ENCODE data around the gene COX14.

Gene COX14

GRCh38 chr12:50111693-50112455, at the start of gene COX14:
TSS of gene COX14 (plus strand) at chr12:50112236. CDS start at chr12:50120044, 7,808 bp downstream.
- peak; percentile 97 for DNase-seq (ENCODE audit: low spot score)

GRCh38 chr12:50062728-50063460, 49.1 kb upstream of the COX14 start:
- DNase-seq (ENCODE audit: low spot score), result no peak

DNA sequence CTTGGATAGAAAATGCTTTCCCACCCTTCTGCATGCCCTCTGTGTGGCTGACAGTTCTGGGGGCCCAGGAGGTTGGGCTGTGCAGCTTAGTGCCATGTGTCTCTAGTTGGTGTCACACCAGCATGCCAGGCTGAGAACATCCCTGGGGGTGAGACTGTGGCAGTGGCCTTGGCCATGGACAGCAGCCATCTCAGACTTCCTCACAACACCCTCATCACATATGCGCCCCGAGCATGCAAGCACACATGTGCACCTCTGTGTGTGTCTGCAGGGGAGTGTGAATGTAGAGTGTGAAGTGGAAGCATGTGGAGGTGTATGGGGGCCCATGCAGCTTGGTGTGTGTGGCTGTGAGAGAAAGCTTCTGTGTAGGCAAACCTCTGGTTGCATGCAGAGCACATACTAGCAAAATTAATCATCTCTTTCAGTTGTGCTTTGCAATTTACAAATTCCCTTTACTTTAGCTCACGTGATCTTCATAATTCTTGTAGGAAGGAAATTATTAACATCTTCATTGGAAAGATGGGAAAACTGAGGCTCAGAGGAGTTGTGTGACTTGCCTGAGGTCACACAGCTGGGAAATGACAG, 46.2 kb upstream of the COX14 start:
- DNase-seq (ENCODE audit: low spot score), result no peak

GRCh38 chr12:50066402-50066801, 45.6 kb upstream of the COX14 start:
- DNase-seq (ENCODE audit: low spot score), result peak; percentile 63

DNA sequence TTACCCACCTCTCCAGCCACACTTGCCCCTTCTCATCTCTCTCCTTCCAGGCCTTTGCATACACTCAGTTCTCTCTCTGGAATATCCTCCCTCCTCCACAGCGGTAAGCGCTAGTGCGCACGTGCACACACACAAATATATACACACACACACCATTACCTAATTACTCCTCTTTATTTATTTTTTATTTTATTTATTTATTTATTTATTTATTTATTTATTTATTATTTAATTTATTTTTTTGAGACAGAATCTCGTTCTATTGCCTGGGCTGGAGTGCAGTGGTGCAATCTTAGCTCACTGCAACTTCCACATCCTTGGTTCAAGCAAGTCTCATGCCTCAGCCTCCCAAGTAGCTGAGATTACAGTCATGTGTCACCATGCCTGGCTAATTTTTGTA, 43.0 kb upstream of the COX14 start:
- DNase-seq (ENCODE audit: low spot score), result no peak

- DNase-seq (ENCODE audit: low spot score), result no peak
Measured at GRCh38 chr12:50069539-50069938, 42.5 kb upstream of the COX14 start.

DNA sequence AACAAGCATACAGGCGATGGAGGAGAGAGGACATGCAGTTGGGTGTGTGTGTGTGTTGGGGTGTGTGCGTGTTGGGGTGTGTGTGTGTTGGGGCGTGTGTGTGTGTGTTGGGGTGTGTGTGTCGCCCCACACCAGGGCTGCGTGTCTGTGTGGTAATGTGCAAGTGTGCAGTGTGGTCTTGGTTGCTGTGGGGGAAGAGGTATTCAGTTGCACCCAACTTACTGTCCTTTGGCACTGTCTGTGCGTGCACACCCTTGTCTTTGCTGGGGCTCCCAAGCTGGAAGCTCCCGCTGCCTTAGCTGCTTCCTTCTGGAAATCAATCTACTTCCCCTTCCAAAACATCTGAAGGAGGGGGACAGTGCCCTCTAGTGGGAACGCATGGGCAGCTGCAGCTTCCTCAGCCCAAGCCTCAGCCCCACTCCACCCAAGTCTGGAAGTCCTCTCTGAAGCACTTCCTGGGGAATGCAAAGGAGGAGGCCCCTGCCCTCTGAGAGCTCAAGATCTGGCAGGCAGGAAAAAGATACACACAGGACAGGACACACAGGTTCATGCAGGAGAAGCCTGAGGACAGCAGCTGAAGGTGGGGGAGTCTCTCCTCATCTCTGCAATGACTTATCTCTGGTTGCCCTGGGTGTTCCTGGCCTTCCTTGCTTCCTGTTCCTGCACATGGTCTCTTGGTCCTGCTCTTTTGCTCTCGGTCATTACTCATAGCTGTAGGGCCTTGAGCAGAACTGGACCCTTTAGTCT, 41.5 kb upstream of the COX14 start:
- DNase-seq (ENCODE audit: low spot score), result peak; percentile 89

GRCh38 chr12:50072198-50072907, 39.7 kb upstream of the COX14 start:
- no peak for DNase-seq (ENCODE audit: low spot score)

DNA sequence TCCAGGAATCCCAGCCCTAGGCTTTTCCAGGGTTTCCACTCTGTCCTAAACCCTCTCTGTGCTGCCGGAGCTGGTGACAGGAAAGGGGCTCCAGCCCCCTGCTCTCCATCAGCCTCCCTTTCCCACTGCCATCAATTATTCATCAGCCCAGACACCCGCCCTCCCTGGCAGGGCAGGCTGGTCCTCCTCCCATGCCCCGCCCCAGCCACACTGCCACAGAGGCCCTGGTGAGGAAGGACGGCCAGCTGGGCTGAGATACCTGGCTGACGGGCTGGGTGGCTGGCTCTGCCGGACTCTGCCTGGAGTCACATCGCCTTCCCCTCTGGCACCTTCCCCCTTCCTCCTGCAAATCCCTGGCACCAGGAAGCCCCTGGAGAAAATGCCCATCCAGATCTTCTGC, 38.8 kb upstream of the COX14 start:
- no peak for DNase-seq (ENCODE audit: low spot score)

GRCh38 chr12:50073712-50074111, 38.3 kb upstream of the COX14 start:
- no peak for DNase-seq (ENCODE audit: low spot score)

- peak; percentile 93 for DNase-seq (ENCODE audit: low spot score)
Measured at GRCh38 chr12:50074936-50075807, 36.9 kb upstream of the COX14 start.

DNA sequence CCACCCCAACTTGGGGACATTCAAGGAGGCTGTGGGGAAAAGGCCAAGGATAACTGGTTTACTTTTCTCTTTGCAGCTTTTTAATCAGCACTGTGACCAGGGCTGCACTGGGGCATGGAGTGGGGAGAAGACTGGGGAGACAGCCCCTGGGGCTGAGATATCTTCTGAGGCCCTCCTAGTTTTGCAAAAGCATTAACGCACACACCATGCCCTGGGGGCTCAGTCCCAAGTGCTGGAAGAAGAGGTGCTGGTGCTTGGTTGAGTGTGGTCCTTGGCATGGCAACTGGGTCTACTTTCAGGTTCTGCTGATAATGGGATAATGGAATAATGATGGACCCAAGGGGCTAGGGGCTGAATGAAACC, 36.2 kb upstream of the COX14 start:
- DNase-seq (ENCODE audit: low spot score), result no peak

DNA sequence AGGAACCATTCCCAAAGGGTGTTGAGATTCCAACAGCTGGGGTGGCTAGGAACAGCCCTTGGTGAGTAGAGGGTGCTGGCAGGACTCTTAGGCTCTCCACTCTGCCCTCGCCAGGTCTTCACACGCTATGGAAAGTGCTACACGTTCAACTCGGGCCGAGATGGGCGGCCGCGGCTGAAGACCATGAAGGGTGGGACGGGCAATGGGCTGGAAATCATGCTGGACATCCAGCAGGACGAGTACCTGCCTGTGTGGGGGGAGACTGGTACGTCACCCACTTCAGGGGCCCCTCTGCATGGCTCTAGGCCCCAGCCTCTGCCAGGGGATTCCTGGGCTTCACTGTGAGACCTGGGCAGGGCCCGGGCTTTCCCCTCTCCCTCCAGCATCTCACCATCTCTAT, 34.9 kb upstream of the COX14 start:
- DNase-seq (ENCODE audit: low spot score), result no peak

GRCh38 chr12:50078281-50078680, 33.8 kb upstream of the COX14 start:
- DNase-seq (ENCODE audit: low spot score), result no peak

DNA sequence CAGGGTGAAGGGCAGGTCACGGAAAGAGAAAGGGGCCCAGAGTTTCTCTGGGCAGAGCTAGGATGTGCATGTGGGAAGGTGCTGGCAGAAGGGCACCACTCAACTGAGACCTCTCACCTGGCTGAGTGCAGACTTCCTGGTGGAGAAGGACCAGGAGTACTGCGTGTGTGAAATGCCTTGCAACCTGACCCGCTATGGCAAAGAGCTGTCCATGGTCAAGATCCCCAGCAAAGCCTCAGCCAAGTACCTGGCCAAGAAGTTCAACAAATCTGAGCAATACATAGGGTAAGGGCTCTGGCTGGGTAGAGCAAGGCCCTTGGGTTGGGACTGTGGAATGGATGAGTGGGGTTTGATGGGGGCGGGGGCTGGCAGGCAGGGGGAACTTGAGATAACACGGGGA, 32.3 kb upstream of the COX14 start:
- DNase-seq (ENCODE audit: low spot score), result no peak

DNA sequence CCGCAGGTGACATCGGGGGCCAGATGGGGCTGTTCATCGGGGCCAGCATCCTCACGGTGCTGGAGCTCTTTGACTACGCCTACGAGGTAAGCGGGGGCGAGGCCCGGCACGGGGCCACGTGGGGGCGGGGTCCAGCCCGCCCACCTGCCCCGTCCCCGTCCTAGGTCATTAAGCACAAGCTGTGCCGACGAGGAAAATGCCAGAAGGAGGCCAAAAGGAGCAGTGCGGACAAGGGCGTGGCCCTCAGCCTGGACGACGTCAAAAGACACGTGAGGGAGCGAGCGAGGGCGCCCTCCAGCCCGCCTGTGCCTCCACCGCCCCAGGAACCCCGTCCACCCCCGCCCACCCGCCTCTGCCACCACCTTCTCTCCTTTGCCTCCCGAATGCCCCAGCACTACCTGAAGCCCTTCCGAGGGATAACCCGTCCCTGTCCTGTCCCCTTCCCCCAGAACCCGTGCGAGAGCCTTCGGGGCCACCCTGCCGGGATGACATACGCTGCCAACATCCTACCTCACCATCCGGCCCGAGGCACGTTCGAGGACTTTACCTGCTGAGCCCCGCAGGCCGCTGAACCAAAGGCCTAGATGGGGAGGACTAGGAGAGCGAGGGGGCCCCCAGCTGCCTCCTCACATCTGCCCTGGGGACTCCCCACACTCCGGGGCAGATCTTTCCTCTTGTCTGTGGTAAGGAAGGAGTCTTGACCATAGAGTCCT, 30.8 kb upstream of the COX14 start:
- no peak for DNase-seq (ENCODE audit: low spot score)

DNA sequence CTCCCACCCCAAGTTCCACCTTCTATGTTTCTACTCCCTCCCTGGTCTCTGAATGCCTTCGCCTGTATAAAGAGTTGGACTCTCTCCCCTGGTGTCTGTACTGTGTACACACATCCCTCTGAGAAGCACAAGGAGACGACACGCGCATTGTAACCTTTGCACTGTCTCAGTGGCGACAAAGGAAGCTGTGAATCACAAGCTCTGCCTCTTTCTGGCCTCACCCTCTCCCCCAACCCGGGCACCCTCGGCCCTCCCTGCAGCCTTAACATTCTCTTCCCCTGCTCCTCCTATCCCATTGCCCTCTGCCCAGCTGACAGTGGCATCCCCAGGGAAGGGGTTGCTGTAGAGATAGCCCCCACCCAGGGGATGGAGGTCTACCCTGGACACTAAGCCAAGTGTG, 29.4 kb upstream of the COX14 start:
- DNase-seq (ENCODE audit: low spot score), result no peak

DNA sequence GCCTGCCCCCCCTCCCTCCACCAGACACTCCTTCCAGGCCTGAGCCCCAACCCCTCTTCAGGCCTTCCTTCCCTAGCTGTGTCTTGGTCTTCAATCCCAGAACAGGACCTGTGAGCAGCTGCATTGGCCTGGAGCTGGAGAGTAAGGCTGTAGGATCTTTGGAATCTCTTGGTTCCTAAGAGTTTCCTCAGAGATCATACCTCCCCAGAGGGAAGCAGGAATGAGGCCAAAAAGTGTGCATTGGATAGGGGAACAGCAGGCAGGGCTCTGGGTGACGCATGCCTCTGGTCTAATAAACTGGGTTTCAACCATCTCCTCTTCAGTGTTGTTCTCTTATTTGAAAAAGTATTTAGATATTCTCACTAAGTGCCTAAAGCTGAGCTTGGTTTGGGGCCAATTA, 28.7 kb upstream of the COX14 start:
- no peak for DNase-seq (ENCODE audit: low spot score)

DNA sequence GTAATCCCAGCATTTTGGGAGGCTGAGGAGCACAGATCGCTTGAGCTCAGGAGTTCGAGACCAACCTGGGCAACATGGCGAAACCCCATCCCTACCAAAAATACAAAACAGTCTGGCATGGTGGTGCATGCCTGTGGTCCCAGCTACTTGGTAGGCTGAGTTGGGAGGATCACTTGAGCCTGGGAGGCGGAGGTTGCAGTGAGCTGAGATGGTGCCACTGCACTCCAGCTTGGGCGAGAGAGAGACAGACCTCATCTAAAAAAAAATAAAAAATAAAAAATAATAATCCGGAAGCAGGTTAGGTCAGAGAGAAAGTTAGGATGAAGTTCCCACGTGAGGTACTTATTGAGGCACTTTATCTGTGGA, 27.6 kb upstream of the COX14 start:
- DNase-seq (ENCODE audit: low spot score), result peak; percentile 33
